Body of pancreas (tissue), 4 donors: ENCODE results near the gene ROR1.

Experiments
- CTCF ChIP-seq, 7 experiments: fragments of 450-650 bp in 4 of 7; fragments of 200-600 bp in 3 of 7; sonication (generic) in 3 of 7; IDR thresholded peaks; one replicate each; pipeline ENCODE4 v1.5.1; 2016 to 2019; ENCODE audit warnings: antibody characterized with exemption in 7 of 7
- POLR2A ChIP-seq, 3 donors: fragments of 450-650 bp; IDR thresholded peaks; one replicate each; pipeline ENCODE4 v1.6.1; 2016; ENCODE audit warnings: antibody characterized with exemption in 3 of 3, mild to moderate bottlenecking in 2 of 3

- no peak for TF ChIP-seq POLR2A (IDR thresholded peaks at IDR 0.05)
- TF ChIP-seq CTCF (IDR thresholded peaks at IDR 0.05), result no peak
Observed at GRCh38 chr1:64196074-64196870, 422.5 kb downstream of the ROR1 start.
